Fibroblast of mammary gland (primary cell): ENCODE results near the gene ALPG.
"Not testable (repeated sequence)": the region's sequence is repeated elsewhere in the genome, so short reads cannot be mapped to it uniquely, and the experiment has no call there.

Source experiments
- DNase-seq: peaks from one replicate; pipeline ENCODE4 v3.0.0-alpha.2; 2010; ENCODE audit warnings: low read depth
- H3K4me3 ChIP-seq: 2 replicates; pipeline ENCODE4 v1.5.1; 2011; ENCODE audit warnings: low read depth, mild to moderate bottlenecking, low read length, moderate library complexity; ENCODE audit not compliant: control insufficient read depth
- TF ChIP-seq, protein P1 (sequence below): conservative IDR thresholded peaks from 2 replicates; pipeline ENCODE4 v1.5.1; 2011; ENCODE audit warnings: low read depth, low read length, inconsistent platforms; ENCODE audit not compliant: control insufficient read depth, insufficient read depth

Gene ALPG

DNA sequence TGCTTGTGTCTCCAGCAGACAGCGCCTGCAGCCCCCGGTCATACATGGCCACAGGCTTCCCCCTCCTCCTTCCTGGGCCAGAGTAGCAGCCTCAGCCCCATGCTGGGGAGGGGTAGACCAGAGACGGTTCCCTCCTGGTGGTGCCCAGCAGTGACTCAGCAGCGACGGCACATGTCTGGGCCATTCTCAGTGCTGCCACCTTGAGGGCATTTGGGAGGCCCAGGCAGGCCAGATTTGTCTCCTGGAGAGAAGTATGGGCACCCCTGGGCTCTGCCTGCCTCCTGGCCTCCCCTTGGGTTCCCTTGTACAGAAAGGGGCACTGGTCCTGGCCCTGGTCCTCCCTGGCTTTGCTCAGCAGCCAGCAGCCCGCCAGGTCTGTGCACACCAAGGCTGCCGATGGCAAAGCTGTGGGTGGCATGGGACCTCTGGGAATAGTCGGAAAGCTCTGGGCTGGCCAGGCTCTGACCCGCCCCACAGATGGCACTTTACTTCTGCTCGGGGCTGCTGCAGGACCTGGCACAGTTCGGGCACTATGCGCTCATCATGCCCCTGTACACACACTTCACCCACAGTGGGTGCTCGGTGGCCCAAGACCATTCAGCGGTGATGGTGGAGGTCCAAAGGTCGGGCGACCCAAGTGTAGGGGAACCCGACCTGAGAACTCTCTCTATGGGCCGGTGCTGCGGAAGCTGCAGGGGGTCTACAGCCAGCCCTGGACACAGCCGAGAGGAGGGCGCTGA, 37.9 kb downstream of the ALPG start:
- H3K4me3 ChIP-seq: no peak overlapping the region
- TF ChIP-seq, protein P1, sequence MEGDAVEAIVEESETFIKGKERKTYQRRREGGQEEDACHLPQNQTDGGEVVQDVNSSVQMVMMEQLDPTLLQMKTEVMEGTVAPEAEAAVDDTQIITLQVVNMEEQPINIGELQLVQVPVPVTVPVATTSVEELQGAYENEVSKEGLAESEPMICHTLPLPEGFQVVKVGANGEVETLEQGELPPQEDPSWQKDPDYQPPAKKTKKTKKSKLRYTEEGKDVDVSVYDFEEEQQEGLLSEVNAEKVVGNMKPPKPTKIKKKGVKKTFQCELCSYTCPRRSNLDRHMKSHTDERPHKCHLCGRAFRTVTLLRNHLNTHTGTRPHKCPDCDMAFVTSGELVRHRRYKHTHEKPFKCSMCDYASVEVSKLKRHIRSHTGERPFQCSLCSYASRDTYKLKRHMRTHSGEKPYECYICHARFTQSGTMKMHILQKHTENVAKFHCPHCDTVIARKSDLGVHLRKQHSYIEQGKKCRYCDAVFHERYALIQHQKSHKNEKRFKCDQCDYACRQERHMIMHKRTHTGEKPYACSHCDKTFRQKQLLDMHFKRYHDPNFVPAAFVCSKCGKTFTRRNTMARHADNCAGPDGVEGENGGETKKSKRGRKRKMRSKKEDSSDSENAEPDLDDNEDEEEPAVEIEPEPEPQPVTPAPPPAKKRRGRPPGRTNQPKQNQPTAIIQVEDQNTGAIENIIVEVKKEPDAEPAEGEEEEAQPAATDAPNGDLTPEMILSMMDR: peak; percentile 80
- peak; percentile 67 for DNase-seq

DNA sequence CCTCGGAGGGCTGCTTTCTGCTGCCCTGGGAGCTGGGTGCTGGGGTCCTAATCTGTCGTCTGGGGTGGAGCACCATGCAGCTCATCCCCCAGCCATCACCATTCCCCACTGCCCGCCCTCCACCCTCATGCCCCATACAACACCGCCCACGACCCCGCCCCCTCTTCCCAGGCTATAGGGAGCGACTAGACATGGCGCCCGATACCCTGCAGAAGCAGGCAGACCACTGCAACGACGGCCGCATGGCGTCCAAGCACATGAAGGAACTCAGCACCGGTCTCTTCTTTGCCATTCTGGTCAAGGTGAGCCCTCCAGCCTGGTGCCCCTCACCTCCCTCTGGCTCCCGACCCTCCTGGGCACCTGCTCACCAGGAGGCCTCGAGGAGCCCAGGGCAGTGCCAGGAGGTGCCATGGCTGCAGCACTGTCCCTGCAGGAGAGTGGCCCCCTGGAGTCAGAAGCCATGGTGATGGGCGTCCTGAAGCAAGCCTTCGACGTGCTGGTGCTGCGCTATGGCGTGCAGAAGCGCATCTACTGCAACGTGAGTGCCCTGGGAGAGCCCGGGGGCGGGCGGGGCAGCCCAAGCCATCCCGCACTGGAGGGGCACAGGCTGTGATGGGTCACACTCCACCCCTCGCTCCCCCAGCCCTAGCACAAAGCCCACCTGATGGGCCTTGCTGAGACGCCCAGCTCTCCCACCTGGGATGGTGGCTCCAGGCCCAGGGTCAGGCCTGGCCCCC, 38.7 kb downstream of the ALPG start:
- H3K4me3 ChIP-seq, DNase-seq: not testable (repeated sequence)

DNA sequence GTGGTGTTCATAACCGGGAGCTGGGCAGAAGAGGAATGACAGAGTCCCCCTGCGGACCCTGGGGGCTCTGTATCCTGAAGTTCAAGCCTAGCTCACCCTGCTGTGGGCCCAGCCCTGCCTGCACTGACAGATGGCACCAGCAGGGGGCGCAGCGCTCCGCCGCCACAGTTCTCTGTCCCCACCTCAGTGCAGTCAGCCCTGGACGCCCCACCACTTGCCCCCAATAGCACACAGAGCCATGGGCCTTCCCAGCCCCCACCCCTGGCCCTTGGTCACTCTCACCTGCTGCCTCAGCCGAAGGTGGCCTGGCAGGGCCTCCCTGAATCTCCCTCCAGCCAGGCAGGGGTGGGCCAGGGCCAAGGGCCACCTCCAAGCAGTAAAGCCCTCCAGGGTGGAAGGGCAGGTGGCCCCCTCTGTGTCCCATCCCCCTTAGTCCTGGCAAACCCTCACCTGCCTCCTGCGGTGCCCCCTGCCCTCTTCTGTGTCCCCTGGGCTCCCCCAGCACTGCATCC, 39.7 kb downstream of the ALPG start:
- not testable (repeated sequence) for DNase-seq, H3K4me3 ChIP-seq

DNA sequence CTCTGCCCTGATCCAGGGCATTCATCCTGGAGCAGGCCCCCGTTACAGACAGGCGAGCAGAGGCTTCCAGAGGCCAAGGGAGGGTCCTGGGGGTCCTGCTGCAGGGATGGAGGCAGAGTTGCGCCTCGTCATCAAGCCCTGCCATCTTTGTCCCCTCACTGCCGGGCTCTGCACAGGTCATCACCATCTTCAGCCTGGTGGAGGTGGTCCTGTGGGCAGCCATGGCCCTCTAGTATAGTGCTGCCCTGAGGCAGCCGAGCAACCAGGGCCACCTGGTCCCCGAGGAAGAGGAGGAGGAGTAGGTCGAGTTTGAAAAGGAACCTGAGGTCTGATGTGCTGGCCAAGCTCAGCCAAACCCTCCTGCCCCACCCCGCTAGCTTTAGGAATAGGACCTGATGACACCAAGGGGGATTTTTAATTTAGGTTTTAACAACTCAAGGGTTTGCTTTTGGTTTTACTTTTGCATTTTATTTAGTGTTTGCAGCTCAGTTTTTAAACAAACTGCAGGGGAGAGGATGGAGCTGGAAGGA, 40.5 kb downstream of the ALPG start:
- no peak for DNase-seq
- TF ChIP-seq, protein P1: no peak
- no peak overlapping the region for H3K4me3 ChIP-seq

DNA sequence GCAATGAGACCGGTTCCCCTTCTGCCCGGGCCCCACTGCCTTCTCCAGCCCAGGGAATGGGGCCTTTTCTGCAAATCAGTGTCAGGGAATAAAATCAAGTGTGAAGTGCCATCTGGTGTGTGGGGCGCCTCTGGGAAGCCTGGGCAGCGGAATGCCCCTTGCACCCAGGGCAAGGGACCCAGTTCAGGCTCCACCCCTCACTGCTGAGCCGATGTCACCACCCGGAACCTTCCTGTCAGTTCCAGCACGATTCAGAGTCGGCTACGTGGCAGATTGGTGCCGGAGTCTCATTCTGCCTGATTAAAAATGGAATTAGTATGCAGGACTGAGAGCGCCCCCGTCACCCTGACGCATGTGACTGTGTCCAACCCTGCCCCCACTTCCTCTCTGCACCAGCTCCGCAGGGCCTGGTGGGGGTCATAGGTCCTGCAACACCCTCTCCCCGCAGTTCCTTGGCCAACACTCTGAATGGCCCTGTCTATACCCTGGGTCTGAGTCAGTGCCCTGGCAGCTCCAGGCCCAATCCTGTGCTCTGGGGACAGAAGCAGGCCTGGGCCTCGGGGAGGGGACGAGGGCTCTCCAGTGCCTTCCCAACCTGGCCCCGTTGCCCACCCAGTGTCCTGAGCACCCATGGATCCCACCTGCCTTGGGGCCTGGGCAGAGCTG, 41.1 kb downstream of the ALPG start:
- DNase-seq: no peak
- H3K4me3 ChIP-seq: no peak overlapping the region
- TF ChIP-seq, protein P1: no peak

DNA sequence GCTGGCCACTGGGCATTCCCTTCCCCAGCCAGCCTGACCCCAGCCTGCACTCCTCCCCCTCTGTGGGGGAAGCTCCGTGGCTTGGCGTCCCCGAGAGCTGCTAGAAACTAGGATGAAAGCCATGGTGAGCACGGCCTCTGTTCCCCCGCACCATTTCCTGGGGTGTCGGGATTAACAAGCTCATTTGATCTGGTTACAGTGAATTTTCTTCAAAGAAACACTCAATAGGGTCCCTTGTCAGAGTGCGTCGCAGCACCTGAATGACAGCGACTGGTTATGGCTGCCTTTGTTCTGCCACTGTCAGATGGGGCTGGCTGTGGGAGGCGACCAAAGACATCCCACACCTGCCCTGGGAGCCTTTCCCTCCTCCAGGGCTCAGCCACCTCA, 41.7 kb downstream of the ALPG start:
- H3K4me3 ChIP-seq: no peak overlapping the region
- DNase-seq: no peak
- TF ChIP-seq, protein P1: no peak

DNA sequence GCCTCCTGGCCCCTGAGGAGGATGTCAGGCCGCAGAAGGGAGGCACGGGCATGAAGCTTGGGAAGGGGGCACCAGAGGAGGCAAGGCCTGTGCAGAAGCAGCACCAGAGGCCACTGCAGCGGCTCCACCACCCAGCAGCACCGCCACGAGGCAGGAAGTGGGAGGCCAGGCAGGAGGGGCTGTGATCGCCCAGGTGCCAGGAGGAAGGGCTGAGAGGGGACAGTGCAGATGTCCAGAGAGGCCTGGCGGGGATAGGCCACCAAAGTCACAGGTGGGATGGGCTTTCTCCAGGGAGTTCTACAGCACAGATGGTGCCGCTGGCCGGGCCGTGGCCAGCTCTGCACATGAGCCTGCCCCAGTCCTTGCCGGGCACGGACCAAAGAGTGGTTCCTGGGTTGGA, 43.3 kb downstream of the ALPG start:
- no peak overlapping the region for H3K4me3 ChIP-seq
- TF ChIP-seq, protein P1: no peak

DNA sequence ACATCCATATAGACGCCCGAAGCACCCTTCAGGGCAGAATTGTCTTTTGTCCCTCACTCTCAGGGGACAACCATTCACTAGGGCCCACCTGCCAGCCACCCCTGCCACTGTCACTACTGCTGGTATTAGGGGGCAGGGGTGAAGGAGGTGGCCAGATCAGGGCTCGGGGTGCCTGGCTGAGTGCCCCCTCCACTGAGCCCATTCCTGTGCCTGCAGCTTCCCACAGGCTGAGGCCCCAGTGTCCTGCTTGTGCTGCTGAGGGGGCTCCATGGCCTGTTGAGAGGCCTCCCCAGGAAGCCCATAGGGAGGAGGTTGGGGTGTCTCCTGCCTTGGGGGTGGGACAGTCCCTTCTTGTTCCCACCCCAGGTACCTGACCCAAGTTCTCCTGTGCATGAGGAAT, 45.0 kb downstream of the ALPG start:
- not testable (repeated sequence) for DNase-seq, H3K4me3 ChIP-seq

More for the DNA sequence above, 43.3 kb downstream of the ALPG start:
- no peak for DNase-seq
